Lower leg skin (tissue), 4 donors: ENCODE results near the gene SLC25A22. TPM values are rescaled to one million over a fixed set of nuclear protein-coding genes. Genes with fewer than 3 reads are reported as not detected.

ENCODE experiments used
- DNase-seq, 2 donors: peaks; one replicate each; pipeline ENCODE4 v3.0.0-alpha.2; 2019; ENCODE audit warnings: low spot score in 2 of 2
- H3K4me3 ChIP-seq: fragments of 200-600 bp; sonication (generic); 2 replicates; pipeline ENCODE4 v1.5.1; 2017; ENCODE audit warnings: mild to moderate bottlenecking, low read depth; ENCODE audit not compliant: poor library complexity, severe bottlenecking
- CTCF ChIP-seq, 3 donors: fragments of 450-650 bp; IDR thresholded peaks; one replicate each; pipeline ENCODE4 v1.5.1; 2016; ENCODE audit warnings: antibody characterized with exemption in 3 of 3, mild to moderate bottlenecking in 3 of 3, moderate library complexity in 2 of 3
- POLR2A ChIP-seq, 2 donors: fragments of 450-650 bp; IDR thresholded peaks; one replicate each; pipeline ENCODE4 v1.6.1; 2016 to 2017; ENCODE audit warnings: antibody characterized with exemption in 2 of 2, mild to moderate bottlenecking in 1 of 2, moderate library complexity in 1 of 2
- WGBS, 2 donors: methylation state at CpG; one replicate each; pipeline ENCODE4 v1.1.5; 2018; 5-methylcytosine and 5-hydroxymethylcytosine counted together
- intact Hi-C: fragments of 100-400 bp; cut with DNase I; formaldehyde crosslinking; loops from one replicate; pipeline ENCODE4 v1.15.0; 2023; ENCODE audit warnings: low total_unique reads
- total RNA-seq, 4 donors: library from RNA; depleted of rRNA; stranded (reverse); fragments of >200 nt; gene quantifications; one replicate each; pipeline ENCODE4 v1.1.0, GENCODE V29; 2016

The SLC25A22 gene
- total RNA-seq, 4 donors from 2014 or later: 10.9 to 19.2 (median 14.8) TPM

GRCh38 chr11:782264-783174 is 15.6 kb downstream of the SLC25A22 start:
- no peak for TF ChIP-seq CTCF (IDR thresholded peaks at IDR 0.05)
- no peak for TF ChIP-seq POLR2A (IDR thresholded peaks at IDR 0.05)
- H3K4me3 ChIP-seq: no peak overlapping the region
- WGBS, 2 donors: 75 to 91% methylated on average over 29 to 35 of the region's 36 CpGs
- intact Hi-C loops: no loop called here
- no peak for DNase-seq

- 95 to 96% methylated on average over 16 of the region's 16 CpGs for WGBS, 2 donors
- no peak for TF ChIP-seq POLR2A (IDR thresholded peaks at IDR 0.05)
- no peak for TF ChIP-seq CTCF (IDR thresholded peaks at IDR 0.05)
- intact Hi-C loops: no loop called here
- no peak for DNase-seq
- no peak overlapping the region for H3K4me3 ChIP-seq
Measured at GRCh38 chr11:779955-780532, 18.0 kb downstream of the SLC25A22 start.

GRCh38 chr11:778976-779954 is 18.8 kb downstream of the SLC25A22 start:
- 89 to 93% methylated on average over 21 to 23 of the region's 23 CpGs for WGBS, 2 donors
- no peak overlapping the region for H3K4me3 ChIP-seq
- no peak for TF ChIP-seq CTCF (IDR thresholded peaks at IDR 0.05)
- no peak for TF ChIP-seq POLR2A (IDR thresholded peaks at IDR 0.05)
- intact Hi-C loops: no loop called here
- DNase-seq: no peak

GRCh38 chr11:777288-778255 is 20.5 kb downstream of the SLC25A22 start, which contains the start of gene GATD1:
Gene GATD1, minus strand, starts transcription at chr11:777487. Its CDS starts 25 bp downstream, at chr11:777462.
- peak; percentile 89 to 98 for DNase-seq
- WGBS, 2 donors: 2 to 3% methylated on average over 29 to 54 of the region's 110 CpGs
- H3K4me3 ChIP-seq: peak within 1 kb of the TSS; percentile 87
- intact Hi-C loops: no loop called here
- TF ChIP-seq POLR2A (IDR thresholded peaks at IDR 0.05) (peak in 1 of 2 donors; percentile 14), CTCF (IDR thresholded peaks at IDR 0.05) (no peak)
